HG03439 (cell line): ENCODE results near the gene POU2F2.

Source experiments
- ATAC-seq: cut with Tn5 transposase; IDR thresholded peaks from one replicate; pipeline ENCODE4 v1.9.1; 2021; ENCODE audit warnings: mild to moderate bottlenecking, moderate library complexity; ENCODE audit not compliant: unreplicated experiment

The POU2F2 gene

DNA sequence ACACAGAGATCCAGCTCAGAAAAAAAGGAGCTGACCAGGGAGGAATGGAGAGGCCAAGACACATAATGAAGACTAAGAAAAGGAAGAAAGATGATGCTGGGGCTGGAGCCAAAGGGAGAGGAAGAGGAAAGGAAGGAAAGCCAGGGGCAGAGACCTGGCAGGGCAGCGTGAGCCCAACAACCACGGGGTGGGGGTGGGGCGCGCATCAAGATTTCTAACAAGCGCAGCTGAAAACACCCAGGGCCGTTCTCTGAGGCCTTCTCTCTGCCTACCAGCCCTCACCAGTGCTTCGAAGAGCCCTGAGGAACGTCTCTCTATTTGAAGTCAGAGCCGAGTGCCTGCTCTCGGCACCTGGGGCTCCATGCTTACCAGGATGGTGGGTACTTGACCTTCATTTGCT is 23.6 kb upstream of the POU2F2 start:
- no peak for ATAC-seq

DNA sequence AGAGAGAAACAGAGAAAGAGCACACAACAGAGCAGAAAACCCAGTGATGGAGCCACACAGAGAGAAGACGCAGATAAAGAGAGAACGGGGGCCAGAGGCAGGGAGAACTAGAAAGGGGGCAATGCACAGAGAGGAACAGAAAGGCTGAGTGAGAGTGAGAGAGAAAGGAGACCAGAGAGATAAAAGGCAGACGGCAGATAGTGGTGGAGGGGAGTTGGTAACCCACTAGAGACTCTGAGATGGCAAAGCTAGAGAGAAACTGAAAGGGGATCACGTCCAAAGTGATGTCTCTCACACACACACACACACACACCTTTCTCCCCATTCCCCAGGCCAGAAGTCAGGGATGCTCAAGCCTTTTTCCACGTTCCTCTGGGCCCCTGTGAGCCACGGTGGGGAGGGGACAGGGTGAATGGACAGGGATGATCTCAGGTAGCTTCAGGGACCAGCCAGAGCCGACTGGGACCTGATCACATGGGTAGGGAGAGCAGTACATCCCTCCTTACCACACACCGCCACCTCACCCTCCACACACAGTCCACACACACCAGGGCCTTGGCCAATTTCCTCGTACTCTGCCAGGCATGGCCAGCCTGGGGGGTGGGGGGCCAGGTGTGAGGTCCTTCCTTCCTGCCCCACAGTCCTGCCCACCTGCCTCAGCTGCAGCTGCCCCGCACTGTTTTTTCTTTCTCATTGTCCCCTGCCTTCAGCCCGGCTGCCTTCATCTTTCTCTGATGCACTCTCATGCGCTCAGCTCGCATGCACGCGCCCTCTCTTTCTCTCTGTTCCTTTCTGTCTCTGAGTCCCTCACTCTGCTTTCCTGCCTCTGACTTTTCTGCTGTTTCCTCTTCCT is 22.5 kb upstream of the POU2F2 start:
- no peak for ATAC-seq

DNA sequence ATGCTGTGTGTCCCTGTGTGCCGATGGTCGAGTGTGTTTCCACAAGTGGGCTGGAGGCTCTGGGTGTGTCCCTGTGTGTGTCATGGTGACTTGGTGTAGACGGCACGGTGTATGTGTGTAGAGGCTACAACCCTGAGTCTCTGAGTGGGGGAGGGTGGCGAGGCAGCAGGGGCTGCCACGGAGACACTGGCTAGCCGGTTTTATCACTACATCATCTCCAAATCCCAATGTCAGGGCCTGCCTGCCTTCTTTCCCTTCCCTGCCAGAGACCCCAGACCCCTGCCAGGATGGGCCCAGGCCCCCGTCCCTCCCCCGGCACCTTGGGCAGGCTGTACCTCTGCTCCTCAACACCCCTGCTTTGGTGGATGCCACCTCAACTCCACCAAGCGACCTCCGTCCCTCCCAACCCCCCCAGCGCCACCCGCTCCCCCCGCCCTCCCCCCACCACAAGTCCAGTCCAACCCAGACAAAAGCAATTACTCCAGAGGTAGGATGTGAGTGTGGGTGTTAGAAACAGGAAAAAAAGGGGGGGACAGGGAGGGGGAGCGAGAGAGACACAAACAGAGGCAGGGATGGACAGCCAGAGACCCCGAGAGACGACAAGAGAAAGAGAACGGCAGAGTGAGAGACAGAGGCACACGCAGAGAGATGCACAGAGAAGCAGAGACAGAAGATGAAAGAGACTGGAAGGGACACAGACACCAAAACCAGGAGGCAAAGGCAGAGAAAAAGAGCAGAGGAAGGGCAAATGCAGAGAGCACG is 21.6 kb upstream of the POU2F2 start:
- ATAC-seq, result no peak

DNA sequence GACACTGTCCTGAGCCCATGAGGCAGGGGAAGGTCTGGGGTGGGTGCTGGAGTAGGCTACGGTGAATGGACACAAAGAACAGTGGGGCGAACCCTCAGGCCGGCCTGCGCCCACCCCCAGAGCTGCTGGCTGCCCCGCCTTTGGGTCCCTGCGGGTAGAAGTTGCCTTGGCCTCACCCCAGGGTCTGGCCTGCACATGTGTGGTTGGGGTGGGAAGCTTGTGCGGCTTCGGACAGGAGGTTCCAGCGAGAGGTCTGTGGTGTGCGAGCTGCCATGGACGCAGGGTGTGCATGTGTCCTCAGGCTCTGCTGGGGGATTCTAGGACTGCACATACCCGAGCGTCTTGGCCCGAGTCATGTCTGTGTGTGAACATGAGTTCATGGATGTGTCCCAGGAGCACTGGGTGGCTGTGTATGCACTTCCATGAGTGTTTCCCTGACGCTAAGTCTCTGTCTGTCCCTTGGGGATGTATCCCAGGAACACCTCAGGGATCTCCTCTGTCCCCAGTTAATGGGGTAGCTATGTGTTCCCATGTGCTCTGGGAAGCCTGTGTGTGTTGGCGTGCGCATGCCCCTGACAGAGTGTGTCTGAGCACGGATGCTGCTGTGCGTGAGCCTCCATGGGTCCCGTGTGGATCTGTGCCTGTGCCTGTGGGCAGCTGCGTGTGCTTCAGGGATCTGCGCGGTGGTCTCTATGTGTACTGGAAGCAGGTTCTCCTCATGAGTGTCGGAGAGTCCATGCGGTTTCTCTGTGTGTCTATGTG is 20.8 kb upstream of the POU2F2 start:
- ATAC-seq, result no peak

DNA sequence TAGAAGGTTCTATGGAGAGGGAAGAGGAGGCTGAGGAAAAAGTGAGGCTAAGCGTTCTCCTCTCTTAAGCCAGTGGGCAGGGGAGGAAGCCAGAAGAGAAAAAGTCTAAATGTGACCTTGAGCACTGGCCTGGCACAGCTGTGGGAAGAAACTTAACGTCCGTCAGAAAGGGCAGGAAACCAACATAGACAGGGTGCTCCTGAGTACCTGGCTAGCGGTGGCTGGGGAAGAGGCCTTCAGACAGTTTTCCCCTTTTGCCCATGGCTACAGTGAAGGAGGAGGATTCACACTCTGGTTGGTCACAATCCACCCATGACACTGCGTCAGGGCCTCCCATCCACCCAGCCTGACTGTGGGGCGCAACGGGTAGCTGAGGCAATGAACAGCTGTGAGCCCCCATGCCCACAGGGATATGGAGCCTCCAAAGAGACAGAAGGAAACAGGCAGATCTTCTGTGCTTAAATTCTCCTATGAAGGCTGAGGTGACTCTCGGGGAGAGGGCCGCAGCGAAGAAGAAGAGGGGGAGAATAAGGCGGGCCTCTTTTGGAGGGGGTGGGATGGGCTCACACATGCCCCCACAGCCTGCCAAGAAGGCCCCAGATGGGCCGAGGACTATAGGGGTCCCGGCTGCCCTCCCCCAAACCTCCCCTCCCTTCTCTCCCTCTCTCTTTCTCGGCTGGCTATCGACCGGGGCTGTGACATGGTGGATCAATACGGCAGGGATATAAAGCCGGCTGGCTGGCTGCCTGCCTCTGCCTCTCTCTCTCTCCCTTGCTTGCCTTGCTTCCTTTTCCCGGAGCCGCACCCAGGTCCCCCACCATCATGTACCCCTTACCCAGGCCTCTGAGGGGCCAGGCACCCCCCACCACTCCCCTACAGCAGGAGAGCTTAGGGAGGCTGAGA is 19.8 kb upstream of the POU2F2 start:
- no peak for ATAC-seq

DNA sequence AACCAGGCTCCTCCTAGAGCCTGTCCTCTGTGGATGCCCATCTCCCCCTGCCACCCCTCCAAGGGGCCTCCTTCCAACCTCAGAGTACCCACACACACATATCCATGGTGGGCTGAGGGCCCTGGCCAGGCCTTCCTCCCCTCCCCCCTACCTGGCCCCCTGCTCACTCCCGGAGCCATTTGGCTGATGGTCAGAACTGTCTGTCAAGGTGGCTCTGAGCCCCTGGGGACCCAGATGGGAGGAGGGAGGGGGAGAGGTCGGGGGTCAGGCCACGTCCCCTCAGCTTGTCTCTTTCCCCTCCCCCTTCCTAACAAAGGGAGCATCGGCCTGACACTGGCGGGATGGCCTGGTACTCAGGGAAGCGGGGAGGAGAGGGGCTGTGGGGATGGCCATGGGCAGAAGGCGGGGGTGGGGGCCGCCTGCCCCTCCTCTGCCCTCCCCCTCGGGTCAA is 18.7 kb upstream of the POU2F2 start:
- no peak for ATAC-seq

DNA sequence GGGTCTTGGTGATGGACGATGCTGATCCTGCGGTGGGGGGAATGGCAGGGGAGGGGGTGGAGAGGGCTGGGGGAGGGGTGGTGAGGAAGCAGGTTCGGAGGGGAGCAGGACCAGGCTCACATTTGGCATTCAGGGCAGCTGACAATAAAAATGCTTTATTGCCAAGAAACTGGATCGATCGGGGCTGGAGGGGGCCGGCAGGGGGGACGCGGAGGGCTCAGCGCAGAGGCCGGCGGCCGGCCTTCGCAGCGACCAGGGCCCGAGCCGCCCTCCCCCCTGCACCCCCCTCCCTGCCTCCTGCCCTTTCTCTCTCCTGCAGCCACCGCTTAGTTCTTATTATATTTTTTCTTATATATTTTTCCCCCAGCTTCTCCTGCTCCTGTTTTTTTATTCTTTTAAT is 18.1 kb upstream of the POU2F2 start:
- ATAC-seq, result no peak

DNA sequence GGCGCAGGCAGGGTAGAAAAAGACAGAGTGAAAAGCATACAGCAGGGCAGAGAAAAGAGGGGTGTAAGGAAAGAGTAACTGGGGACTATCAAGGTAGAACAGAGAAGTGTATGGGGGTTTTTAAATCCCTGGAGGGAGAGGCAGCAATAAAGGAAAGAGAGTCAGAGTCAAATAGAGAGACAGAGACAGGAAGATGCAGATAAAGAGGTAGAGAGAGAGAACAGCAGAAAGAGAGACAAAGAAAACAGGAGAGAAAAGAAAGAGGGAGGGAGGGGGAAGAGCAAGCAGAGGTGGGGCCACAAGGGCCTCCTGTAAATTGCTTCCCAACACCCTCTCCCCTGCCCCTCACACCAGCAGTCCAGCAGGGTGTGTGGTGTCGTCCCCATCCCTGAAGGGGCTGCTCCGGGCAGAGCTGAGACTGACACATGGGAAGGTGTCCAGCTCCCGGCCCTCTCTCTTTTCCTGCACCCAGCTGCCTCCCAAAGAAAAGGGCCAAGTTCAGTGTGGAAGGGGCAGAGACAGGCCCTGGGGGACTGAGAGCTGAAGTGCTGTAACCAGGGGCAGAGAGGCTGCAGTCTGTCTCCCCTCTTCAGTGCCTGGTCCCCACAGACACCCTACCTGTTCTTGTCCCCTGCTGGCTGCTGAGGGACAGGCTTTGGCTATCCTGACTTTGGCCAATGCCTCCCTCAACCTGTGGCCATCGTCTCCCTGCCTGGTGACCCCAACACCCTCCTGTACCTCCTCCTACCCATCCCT is 17.4 kb upstream of the POU2F2 start:
- ATAC-seq, result no peak

DNA sequence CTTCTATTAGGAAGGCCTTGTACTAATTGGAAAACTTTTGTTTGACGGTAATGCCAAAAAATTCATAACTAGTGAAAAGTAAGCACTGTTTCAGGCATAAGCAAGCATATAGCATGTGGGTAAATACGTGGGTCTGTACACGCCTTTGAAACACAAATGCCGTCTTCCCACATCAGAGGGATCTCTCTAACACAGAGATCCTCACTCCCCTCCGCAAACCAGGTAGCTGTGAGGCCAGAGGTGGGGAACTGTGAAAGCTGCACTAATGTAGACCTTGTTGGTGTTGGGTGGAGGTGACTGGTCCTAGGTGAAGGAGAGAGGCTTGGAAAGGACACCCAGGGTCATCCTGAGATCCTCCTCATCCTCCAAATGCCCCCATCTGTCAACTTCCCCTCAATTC is 16.0 kb upstream of the POU2F2 start:
- no peak for ATAC-seq

DNA sequence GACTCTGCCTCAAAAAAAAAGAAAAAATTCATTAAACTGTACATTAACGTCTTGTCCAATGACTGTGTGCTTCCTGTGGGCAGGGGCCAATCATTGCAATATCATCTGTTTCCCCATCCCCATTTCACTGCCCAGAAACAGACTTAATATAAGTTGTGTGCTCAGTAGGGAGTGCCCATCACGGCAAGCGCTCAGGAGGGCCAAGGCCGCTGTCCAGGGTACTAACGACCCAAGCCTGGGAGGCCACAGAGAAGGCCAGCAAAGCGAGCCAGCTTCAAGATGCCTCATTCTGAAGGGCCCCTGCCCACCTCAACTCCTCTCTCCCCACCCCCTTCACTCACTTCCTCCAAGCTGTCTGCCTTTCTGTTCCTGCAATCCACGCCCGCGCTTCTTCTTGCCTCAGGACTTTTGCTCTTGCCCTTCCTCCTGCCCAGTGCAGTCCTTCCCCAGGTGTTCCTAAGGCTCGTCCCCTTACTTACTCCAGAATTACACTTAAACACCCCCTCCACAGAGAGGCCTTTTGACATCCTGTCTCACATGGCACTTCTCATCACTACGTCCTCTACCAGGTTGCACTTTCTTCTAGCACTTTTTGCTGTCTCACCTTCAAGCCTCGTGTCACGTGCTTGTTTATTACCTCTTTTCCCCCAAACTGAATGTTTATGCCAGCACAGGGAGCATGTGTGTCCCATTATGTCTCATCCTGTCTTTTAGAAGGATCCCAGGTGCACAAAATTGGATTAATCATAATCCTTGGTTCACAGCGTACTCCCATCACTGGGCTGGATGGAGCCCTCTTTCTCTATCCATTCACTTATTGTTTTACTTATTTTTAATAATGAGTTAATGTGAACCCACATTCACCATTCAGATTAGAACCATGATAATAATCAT is 11.3 kb upstream of the POU2F2 start:
- ATAC-seq, result no peak

DNA sequence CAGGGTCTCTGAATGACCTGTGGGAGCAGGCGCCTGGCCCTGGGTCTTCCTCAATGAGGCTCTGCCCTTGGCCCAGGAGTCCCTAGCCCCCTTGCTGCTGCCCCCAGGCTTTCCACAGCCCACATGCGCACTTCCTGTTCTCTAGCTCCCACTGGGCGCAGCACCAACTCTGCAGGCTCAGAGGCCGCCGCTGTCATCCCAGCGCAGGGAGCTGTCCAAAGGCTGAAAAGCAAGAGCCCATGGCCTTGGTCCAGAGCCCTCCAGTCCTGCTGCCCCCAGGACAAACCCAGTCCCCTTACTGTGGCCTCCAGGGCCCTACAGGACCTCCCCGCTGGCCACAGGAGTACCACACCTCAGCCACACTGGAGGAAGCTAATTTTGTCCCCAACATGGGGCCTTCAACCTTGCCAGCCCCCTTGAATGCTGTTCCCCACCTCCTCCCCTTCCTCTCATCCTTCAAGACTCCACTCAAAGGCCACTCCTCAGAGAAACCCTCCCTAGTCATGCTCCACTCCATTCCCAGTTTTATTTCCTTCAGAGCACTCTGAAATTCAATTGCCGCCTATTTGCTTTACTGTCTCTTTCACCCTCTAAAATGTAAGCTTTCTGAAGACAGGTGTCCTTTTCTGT is 8.0 kb upstream of the POU2F2 start:
- no peak for ATAC-seq

DNA sequence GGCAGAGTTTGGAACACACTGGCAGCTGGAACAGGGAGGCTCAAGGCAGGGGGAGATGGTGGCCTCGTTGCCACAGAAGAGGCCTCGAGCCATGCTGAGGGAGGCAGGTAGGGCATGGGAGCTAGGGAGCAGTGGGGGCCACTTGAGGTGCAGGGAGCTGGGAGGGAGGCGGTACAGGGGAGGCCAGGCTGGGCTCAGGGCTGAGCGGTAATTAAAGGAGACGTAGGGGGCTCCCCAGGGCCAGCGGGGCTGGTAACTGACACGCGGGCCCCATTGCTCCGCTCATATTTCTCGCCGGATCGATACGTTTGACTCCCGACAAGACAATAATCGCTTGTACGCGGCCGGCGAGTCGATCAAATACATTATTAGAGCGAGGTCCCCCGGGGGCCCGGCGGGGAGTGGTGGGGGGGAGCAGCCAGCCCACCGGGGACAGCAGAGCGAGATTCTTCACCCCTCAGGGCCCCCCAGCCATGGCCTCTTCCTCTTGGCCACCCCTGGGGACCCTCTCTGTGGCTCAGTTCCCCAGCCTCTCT is 2.4 kb upstream of the POU2F2 start:
- no peak for ATAC-seq

DNA sequence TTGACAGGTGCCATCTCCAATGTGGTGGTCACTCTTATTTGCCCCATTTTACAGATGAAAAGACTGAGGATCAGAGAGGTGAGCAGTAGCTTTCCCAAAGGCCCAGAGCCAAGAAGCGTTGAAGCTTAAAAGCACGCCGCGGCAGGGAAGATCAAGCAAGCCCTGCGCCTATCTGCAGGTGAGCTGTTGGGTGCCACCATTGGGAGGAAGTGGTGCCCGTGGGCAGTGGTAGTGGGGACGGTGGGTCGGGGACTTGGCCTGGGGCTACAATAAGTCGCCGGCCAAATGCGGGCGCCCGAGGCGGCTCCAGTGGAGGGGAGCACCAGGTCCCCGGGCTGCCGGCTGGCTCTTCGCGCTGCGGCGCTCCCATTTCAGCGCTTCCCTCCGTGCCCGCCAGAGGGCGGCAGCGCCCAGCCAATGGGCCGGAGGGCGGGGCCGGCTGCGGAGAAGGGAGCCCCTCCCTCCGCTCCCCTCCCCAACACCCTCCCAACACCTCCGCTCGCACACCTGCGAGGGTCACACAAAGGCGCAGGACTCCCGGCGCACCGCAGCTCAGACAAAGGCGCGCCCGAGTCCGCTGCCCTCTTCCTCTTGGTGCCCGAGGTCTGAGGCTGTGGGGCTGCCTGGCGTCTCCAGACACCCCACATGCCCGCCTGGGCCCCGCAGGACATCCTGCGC is 744 bp upstream of the POU2F2 start:
- ATAC-seq, result peak; percentile 34

DNA sequence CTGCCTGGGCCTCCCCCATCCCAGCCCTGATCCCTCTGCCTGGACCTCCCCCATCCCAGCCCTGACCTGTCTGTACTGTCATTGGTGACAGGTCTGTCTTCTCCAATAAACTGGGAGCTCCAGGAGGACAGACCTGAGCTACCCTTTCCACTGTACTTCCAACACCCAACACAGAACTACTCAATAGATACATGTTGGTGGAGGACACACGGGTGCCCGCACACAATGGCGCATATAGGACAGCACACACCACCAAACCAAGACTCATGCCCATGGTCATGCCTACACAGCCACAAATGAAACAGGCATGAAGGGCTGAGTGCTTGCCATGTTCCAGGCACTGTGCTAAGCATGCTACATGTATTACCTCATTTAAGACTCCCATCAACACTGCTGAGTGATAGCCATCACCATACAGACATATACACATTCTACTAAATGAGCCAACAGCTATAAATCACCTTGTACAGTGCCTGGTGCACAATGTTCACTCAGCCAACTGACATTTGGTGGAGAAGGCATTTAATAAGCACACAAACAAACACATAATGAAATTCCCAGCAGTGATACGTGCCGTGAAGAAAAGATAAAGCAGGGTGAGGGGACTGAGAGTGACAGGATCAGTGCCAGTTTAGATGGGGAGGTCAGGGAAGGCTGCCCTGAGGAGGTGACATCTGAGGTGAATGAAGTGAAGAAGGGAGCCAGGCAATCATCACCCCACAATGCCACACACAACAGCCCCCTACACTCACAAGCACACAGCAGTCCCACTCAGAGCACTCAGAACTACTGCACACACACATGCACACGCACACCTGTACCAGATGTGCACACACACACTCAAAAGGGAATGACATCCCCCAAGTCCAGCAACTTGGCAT is 857 bp downstream of the POU2F2 start:
- ATAC-seq, result no peak

DNA sequence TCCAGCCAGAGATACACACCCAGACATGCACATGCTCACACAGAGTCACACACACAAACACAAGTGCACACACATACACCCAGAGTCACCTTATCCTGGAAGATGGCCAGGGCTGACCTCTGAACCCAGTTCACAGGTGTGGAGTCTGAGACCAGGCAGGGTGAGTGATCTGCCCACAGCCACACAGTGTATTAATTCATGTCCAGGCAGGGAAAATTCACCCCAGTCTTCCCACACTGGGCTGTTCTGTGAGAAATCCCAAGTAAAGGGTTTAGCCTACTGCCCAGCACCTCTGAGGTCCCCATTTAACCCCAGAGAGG is 2.0 kb downstream of the POU2F2 start:
- ATAC-seq, result no peak

DNA sequence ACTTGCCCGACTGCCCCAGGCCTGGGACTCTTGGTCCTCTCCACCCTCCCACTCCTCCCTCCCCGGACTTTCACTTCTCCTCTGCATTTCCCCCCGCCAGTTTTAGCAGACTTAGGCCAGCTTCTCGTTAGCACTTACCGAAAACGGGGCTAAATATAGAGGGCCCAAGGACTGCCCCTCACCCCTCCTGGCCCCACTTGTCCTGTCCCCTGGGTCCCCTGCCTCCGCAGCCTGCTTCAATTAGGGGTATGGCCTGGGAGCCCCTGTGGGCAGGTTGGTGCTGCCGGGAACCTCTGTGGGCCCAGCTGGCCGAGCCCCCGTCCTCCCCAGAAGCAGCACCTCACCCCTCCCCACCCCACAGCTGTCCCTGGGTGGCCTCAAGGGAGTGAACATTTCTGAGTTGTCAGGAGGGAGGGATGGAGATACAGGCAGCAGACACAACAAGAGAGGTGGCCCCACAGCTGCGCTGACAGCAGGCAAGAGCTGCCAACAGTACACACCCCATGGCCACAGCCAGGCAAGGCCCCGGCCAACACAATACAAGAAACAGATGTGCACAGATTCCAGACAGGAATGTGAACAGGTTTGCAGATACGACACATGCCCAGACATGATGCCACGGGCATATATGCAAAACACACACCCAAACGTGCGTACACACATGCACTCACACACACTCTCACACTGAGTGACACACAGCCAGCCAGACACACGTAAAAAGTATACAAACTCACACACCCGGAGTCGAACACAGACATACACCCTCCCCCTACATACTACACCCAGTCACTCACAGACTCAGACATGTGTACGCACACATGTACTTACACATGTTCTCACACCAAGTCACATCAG is 2.6 kb downstream of the POU2F2 start:
- ATAC-seq, result peak; percentile 48
